ENCODE measurements around the gene CACNA1C.
"Not testable (repeated sequence)": the region's sequence is repeated elsewhere in the genome, so short reads cannot be mapped to it uniquely, and the experiment has no call there.

The CACNA1C gene

GRCh38 chr12:2113119-2113912, 60.5 kb downstream of the CACNA1C start:
- DNase-seq: no peak

GRCh38 chr12:2114071-2114470, 61.3 kb downstream of the CACNA1C start:
- DNase-seq: no peak

DNA sequence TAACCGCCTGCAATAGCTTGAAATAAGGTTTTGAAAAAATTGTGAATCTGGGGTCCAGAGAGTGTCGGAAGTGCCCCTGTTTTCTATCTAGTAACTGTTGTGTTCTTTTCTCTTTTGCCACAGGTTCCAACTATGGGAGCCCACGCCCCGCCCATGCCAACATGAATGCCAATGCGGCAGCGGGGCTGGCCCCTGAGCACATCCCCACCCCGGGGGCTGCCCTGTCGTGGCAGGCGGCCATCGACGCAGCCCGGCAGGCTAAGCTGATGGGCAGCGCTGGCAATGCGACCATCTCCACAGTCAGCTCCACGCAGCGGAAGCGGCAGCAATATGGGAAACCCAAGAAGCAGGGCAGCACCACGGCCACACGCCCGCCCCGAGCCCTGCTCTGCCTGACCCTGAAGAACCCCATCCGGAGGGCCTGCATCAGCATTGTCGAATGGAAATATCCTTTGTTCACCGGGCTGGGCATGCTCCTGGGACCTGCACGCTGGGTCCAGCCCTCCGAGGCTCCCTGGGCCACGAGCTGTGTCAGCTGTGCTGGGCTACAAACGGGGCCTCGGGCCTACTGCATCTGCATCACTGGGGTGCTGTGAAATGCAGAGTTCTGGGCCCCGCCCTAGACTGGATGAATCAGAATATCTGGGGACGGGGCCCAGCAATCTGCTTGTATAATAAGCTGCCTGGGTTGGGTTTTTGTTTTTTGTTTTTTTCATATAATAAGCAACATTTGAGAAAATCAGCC, 62.5 kb downstream of the CACNA1C start:
- DNase-seq: no peak

DNA sequence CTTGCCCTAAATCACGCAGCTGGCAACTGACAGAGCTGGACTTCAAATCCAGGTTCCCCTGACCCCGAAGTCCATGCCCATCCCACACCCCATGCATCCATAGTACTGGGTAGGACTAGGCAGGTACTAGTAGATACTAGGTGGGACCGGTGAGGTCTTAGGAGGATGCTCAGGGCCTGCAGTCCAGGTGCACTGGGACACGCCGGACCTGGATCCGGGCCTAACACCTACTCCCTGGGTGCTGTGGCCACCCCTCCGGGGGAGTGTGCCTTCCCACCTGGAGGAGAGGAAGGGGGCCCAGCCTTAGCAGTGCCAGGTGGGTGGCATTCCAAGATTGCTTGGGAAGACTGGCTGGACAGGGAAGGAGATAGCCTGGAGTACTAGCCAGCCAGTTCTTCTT, 64.8 kb downstream of the CACNA1C start:
- no peak for DNase-seq

GRCh38 chr12:2118061-2118460, 65.3 kb downstream of the CACNA1C start:
- no peak for DNase-seq

- DNase-seq: no peak
These were observed 65.9 kb downstream of the CACNA1C start for GRCh38 chr12:2118481-2119255.

- DNase-seq: no peak
These were observed 66.5 kb downstream of the CACNA1C start for GRCh38 chr12:2119266-2119665.

DNA sequence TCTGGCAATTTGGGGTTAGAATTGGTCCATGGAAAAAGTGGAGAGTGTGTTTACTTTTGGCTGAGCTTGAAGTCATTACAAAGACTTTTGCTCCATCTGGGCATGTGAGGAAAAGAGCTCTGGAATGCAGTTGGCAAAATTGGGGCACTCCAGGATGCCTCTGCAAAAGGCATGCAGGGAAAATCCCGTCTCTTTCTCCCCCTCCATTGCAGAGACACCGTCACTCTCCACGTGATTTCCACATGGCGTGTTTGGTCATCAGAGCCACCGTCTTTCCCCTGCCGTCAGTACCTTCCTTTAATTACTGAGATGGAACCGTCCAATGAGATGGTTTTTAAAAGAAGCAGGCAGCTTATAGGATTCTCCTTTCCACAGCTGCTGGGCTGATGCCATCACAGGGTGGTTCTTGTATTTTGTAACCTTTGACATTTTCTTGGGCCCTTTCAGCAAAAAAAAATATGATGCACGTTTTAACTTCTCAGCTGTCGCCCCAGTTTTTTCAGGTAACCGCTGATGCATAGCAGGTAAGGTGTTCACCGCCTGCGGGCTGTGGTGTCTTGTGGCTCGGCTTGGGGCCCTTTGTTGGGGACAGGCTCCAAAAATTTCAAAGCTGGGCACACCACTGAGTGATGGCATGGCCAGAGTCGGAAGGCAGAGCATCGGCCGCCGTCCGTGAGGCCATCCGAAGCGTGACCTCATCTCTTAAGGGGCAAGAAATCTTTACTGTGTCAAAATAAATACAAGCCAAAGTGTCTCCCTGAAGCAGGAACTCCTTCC, 68.4 kb downstream of the CACNA1C start:
- DNase-seq: no peak

- DNase-seq: no peak
These were observed 71.8 kb downstream of the CACNA1C start for GRCh38 chr12:2124466-2125023.

GRCh38 chr12:2125651-2126522, 73.1 kb downstream of the CACNA1C start:
- no peak for DNase-seq

DNA sequence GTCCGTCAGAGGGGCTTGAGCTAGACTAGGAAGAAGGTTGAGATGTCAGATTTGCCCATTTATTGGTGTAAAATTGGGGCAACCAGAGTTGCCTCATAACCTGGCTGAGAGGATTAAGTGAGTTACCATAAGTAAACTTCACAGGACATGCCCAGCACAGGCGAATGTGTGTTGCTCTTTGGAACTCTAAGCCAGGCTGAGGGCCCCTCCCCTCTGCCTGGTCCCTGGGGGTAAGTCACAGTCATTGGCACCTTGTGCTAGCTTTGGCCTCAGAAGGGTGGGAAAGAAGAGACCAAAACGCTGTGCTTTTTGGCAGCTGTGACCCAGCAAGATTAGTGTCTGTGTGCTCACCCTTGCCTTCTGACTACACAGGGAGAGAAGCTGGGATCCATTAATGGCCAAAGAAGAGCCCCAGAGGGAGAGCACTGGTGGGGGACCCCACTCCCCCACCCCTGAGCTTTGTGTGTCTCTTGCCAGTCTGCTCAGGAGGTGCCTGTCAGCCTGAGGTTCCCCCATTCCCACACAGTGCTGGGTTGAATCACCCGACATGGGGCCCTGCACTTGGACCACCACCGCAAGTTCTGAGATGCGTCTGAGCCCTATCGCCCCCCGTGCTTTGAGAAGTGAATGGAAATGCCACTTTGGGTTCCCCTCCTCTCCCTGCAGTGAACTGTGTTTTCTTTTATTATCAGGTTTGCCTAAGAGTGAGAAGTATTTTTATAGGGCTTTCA, 74.1 kb downstream of the CACNA1C start:
- DNase-seq: no peak

DNA sequence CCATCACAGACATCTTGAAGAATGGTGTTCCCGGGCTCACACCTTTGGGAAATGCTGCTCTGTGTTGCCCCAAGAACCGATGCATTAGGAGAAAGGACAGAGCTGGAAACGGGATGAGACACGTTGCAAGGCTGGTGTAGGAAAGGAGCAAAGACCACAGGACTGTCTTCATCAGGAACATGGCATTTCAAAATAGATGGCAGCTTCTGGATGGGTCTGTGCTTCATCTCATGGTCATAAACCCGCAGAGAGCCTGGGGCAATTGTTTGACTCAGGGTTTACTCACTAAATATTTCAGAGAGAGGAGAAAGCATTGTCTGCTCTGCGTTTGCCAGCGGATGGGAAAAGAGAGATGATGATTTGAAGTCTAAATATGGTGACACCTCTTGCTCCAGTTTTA, 76.3 kb downstream of the CACNA1C start:
- no peak for DNase-seq

DNA sequence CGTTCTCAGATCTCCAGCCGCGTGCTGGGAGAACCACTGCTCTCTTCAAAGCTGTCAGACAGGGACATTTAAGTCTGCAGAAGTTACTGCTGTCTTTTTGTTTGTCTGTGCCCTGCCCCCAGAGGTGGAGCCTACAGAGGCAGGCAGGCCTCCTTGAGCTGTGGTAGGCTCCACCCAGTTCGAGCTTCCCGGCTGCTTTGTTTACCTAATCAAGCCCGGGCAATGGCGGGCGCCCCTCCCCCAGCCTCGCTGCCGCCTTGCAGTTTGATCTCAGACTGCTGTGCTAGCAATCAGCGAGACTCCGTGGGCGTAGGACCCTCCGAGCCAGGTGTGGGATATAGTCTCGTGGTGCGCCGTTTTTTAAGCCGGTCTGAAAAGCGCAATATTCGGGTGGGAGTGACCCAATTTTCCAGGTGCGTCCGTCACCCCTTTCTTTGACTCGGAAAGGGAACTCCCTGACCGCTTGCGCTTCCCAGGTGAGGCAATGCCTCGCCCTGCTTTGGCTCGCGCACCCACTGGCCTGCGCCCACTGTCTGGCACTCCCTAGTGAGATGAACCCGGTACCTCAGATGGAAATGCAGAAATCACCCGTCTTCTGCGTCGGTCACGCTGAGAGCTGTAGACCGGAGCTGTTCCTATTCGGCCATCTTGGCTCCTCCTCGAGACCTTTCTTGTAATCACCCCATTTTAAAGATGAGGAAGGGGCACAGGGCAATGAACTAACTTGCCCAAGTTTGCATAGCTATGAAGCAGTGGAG, 83.1 kb downstream of the CACNA1C start:
- not testable (repeated sequence) for DNase-seq

- no peak for DNase-seq
These were observed 84.1 kb downstream of the CACNA1C start for GRCh38 chr12:2136901-2137300.

GRCh38 chr12:2137711-2138110, 84.9 kb downstream of the CACNA1C start:
- no peak for DNase-seq

GRCh38 chr12:2138294-2138693, 85.5 kb downstream of the CACNA1C start:
- DNase-seq: no peak

DNA sequence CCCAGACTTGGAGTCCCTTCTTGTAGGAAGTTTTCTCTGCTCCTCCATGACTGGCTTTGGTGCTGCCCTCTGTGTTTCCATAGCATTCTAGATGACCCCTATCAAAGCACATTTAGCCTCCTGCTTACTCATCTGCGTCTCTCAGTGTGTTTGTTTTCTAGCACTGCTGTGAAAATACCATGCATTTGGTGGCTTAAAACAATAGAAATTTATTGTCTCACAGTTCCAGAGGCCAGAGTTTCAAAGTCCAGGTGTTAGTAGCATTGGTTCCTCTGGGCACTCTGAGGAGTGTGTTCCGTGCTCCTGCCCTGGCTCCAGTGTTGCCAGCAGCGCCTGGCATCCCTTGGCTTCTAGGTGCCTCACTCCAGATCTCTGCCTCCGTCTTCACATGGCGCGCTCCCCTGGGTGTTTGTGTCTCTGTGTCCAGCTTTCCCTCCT, 86.1 kb downstream of the CACNA1C start:
- no peak for DNase-seq

GRCh38 chr12:2139651-2140050, 86.9 kb downstream of the CACNA1C start:
- no peak for DNase-seq

GRCh38 chr12:2140858-2141519, 88.2 kb downstream of the CACNA1C start:
- DNase-seq: no peak

Data from inflammatory macrophage treated with lipopolysaccharide for 1 hour (primary cell).